Measurements from ENCODE around the gene RNASE1.

The RNASE1 gene

GRCh38 chr14:20792556-20792955 is 10.1 kb downstream of the RNASE1 start:
- Histone ChIP-seq H3K4me1 (ENCODE audit: control insufficient read depth, insufficient read depth, low read length) (no peaks in the 10 kb centered on the region), H3K27me3 (ENCODE audit: control insufficient read depth in 1 of 2, insufficient read depth in 2 of 2, low read length in 2 of 2) (no peaks in the 10 kb centered on the region), H3K9me3 (ENCODE audit: control insufficient read depth in 2 of 2, low read length in 2 of 2) (no peaks in the 10 kb centered on the region), H3K27ac (ENCODE audit: low read length) (no peak overlapping the region), H3K4me3 (ENCODE audit: low read length in 2 of 2) (no peak overlapping the region), H3K9ac (ENCODE audit: low read length in 2 of 2) (no peak overlapping the region), H3K36me3 (ENCODE audit: control insufficient read depth in 2 of 2, insufficient read depth in 2 of 2, low read length in 2 of 2) (no peaks in the 10 kb centered on the region)

GRCh38 chr14:20791597-20791996 is 11.0 kb downstream of the RNASE1 start:
- no peaks in the 10 kb centered on the region for H3K9me3 ChIP-seq (ENCODE audit: control insufficient read depth in 2 of 2, low read length in 2 of 2)
- no peak overlapping the region for H3K9ac ChIP-seq (ENCODE audit: low read length in 2 of 2)
- no peak overlapping the region for H3K27ac ChIP-seq (ENCODE audit: low read length)
- H3K36me3 ChIP-seq (ENCODE audit: control insufficient read depth in 2 of 2, insufficient read depth in 2 of 2, low read length in 2 of 2): no peaks in the 10 kb centered on the region
- H3K4me1 ChIP-seq (ENCODE audit: control insufficient read depth, insufficient read depth, low read length): no peaks in the 10 kb centered on the region
- H3K4me3 ChIP-seq (ENCODE audit: low read length in 2 of 2): no peak overlapping the region
- H3K27me3 ChIP-seq (ENCODE audit: control insufficient read depth in 1 of 2, insufficient read depth in 2 of 2, low read length in 2 of 2): no peaks in the 10 kb centered on the region

GRCh38 chr14:20791187-20791586 is 11.5 kb downstream of the RNASE1 start:
- no peaks in the 10 kb centered on the region for H3K4me1 ChIP-seq (ENCODE audit: control insufficient read depth, insufficient read depth, low read length)
- H3K36me3 ChIP-seq (ENCODE audit: control insufficient read depth in 2 of 2, insufficient read depth in 2 of 2, low read length in 2 of 2): no peaks in the 10 kb centered on the region
- H3K9ac ChIP-seq (ENCODE audit: low read length in 2 of 2): no peak overlapping the region
- H3K4me3 ChIP-seq (ENCODE audit: low read length in 2 of 2): no peak overlapping the region
- H3K9me3 ChIP-seq (ENCODE audit: control insufficient read depth in 2 of 2, low read length in 2 of 2): no peaks in the 10 kb centered on the region
- no peaks in the 10 kb centered on the region for H3K27me3 ChIP-seq (ENCODE audit: control insufficient read depth in 1 of 2, insufficient read depth in 2 of 2, low read length in 2 of 2)
- no peak overlapping the region for H3K27ac ChIP-seq (ENCODE audit: low read length)

- Histone ChIP-seq H3K9ac (ENCODE audit: low read length in 2 of 2) (no peak overlapping the region), H3K27ac (ENCODE audit: low read length) (no peak overlapping the region)
Measured at GRCh38 chr14:20790464-20791116, 12.1 kb downstream of the RNASE1 start.

GRCh38 chr14:20789230-20789813 is 13.3 kb downstream of the RNASE1 start:
- no peaks in the 10 kb centered on the region for H3K36me3 ChIP-seq (ENCODE audit: control insufficient read depth in 2 of 2, insufficient read depth in 2 of 2, low read length in 2 of 2)
- H3K27me3 ChIP-seq (ENCODE audit: control insufficient read depth in 1 of 2, insufficient read depth in 2 of 2, low read length in 2 of 2): no peaks in the 10 kb centered on the region
- H3K4me1 ChIP-seq (ENCODE audit: control insufficient read depth, insufficient read depth, low read length): no peaks in the 10 kb centered on the region
- H3K4me3 ChIP-seq (ENCODE audit: low read length in 2 of 2): no peak overlapping the region
- H3K9me3 ChIP-seq (ENCODE audit: control insufficient read depth in 2 of 2, low read length in 2 of 2): no peaks in the 10 kb centered on the region
- no peak overlapping the region for H3K9ac ChIP-seq (ENCODE audit: low read length in 2 of 2)
- no peak overlapping the region for H3K27ac ChIP-seq (ENCODE audit: low read length)

More at GRCh38 chr14:20790464-20791116, 12.1 kb downstream of the RNASE1 start:
- H3K9me3 ChIP-seq (ENCODE audit: control insufficient read depth in 2 of 2, low read length in 2 of 2): no peaks in the 10 kb centered on the region
- no peaks in the 10 kb centered on the region for H3K4me1 ChIP-seq (ENCODE audit: control insufficient read depth, insufficient read depth, low read length)
- no peaks in the 10 kb centered on the region for H3K36me3 ChIP-seq (ENCODE audit: control insufficient read depth in 2 of 2, insufficient read depth in 2 of 2, low read length in 2 of 2)
- no peaks in the 10 kb centered on the region for H3K27me3 ChIP-seq (ENCODE audit: control insufficient read depth in 1 of 2, insufficient read depth in 2 of 2, low read length in 2 of 2)
- H3K4me3 ChIP-seq (ENCODE audit: low read length in 2 of 2): no peak overlapping the region

GRCh38 chr14:20787025-20787424 is 15.6 kb downstream of the RNASE1 start:
- Histone ChIP-seq H3K4me1 (ENCODE audit: control insufficient read depth, insufficient read depth, low read length) (no peaks in the 10 kb centered on the region), H3K9ac (ENCODE audit: low read length in 2 of 2) (no peak overlapping the region), H3K36me3 (ENCODE audit: control insufficient read depth in 2 of 2, insufficient read depth in 2 of 2, low read length in 2 of 2) (no peaks in the 10 kb centered on the region), H3K4me3 (ENCODE audit: low read length in 2 of 2) (no peak overlapping the region), H3K9me3 (ENCODE audit: control insufficient read depth in 2 of 2, low read length in 2 of 2) (no peaks in the 10 kb centered on the region), H3K27ac (ENCODE audit: low read length) (no peak overlapping the region), H3K27me3 (ENCODE audit: control insufficient read depth in 1 of 2, insufficient read depth in 2 of 2, low read length in 2 of 2) (no peaks in the 10 kb centered on the region)

GRCh38 chr14:20782280-20782890 is 20.3 kb downstream of the RNASE1 start:
- no peaks in the 10 kb centered on the region for H3K27me3 ChIP-seq (ENCODE audit: control insufficient read depth in 1 of 2, insufficient read depth in 2 of 2, low read length in 2 of 2)
- no peak overlapping the region for H3K27ac ChIP-seq (ENCODE audit: low read length)
- no peaks in the 10 kb centered on the region for H3K9me3 ChIP-seq (ENCODE audit: control insufficient read depth in 2 of 2, low read length in 2 of 2)
- no peak overlapping the region for H3K4me3 ChIP-seq (ENCODE audit: low read length in 2 of 2)
- no peaks in the 10 kb centered on the region for H3K4me1 ChIP-seq (ENCODE audit: control insufficient read depth, insufficient read depth, low read length)
- no peak overlapping the region for H3K9ac ChIP-seq (ENCODE audit: low read length in 2 of 2)
- no peaks in the 10 kb centered on the region for H3K36me3 ChIP-seq (ENCODE audit: control insufficient read depth in 2 of 2, insufficient read depth in 2 of 2, low read length in 2 of 2)

GRCh38 chr14:20781803-20782202 is 20.8 kb downstream of the RNASE1 start:
- H3K9me3 ChIP-seq (ENCODE audit: control insufficient read depth in 2 of 2, low read length in 2 of 2): no peaks in the 10 kb centered on the region
- no peaks in the 10 kb centered on the region for H3K27me3 ChIP-seq (ENCODE audit: control insufficient read depth in 1 of 2, insufficient read depth in 2 of 2, low read length in 2 of 2)
- H3K27ac ChIP-seq (ENCODE audit: low read length): no peak overlapping the region
- H3K4me3 ChIP-seq (ENCODE audit: low read length in 2 of 2): peak overlapping the region in 1 of 2 donors; percentile 24
- no peaks in the 10 kb centered on the region for H3K36me3 ChIP-seq (ENCODE audit: control insufficient read depth in 2 of 2, insufficient read depth in 2 of 2, low read length in 2 of 2)
- H3K4me1 ChIP-seq (ENCODE audit: control insufficient read depth, insufficient read depth, low read length): no peaks in the 10 kb centered on the region
- no peak overlapping the region for H3K9ac ChIP-seq (ENCODE audit: low read length in 2 of 2)

GRCh38 chr14:20775901-20776300 is 26.7 kb downstream of the RNASE1 start:
- H3K9me3 ChIP-seq (ENCODE audit: control insufficient read depth in 2 of 2, low read length in 2 of 2): no peaks in the 10 kb centered on the region
- H3K36me3 ChIP-seq (ENCODE audit: control insufficient read depth in 2 of 2, insufficient read depth in 2 of 2, low read length in 2 of 2): no peaks in the 10 kb centered on the region
- H3K4me1 ChIP-seq (ENCODE audit: control insufficient read depth, insufficient read depth, low read length): no peaks in the 10 kb centered on the region
- H3K9ac ChIP-seq (ENCODE audit: low read length in 2 of 2): no peak overlapping the region
- H3K4me3 ChIP-seq (ENCODE audit: low read length in 2 of 2): no peak overlapping the region
- peaks cover 0 to 2% of the 10 kb centered on the region in 2 donors for H3K27me3 ChIP-seq (ENCODE audit: control insufficient read depth in 1 of 2, insufficient read depth in 2 of 2, low read length in 2 of 2)
- H3K27ac ChIP-seq (ENCODE audit: low read length): no peak overlapping the region

GRCh38 chr14:20775043-20775442 is 27.6 kb downstream of the RNASE1 start:
- H3K4me1 ChIP-seq (ENCODE audit: control insufficient read depth, insufficient read depth, low read length): no peaks in the 10 kb centered on the region
- no peaks in the 10 kb centered on the region for H3K36me3 ChIP-seq (ENCODE audit: control insufficient read depth in 2 of 2, insufficient read depth in 2 of 2, low read length in 2 of 2)
- no peak overlapping the region for H3K9ac ChIP-seq (ENCODE audit: low read length in 2 of 2)
- H3K27me3 ChIP-seq (ENCODE audit: control insufficient read depth in 1 of 2, insufficient read depth in 2 of 2, low read length in 2 of 2): peaks cover 0 to 2% of the 10 kb centered on the region in 2 donors
- no peak overlapping the region for H3K4me3 ChIP-seq (ENCODE audit: low read length in 2 of 2)
- H3K9me3 ChIP-seq (ENCODE audit: control insufficient read depth in 2 of 2, low read length in 2 of 2): no peaks in the 10 kb centered on the region
- no peak overlapping the region for H3K27ac ChIP-seq (ENCODE audit: low read length)

- H3K27ac ChIP-seq (ENCODE audit: low read length): no peak overlapping the region
- H3K9ac ChIP-seq (ENCODE audit: low read length in 2 of 2): no peak overlapping the region
- no peaks in the 10 kb centered on the region for H3K9me3 ChIP-seq (ENCODE audit: control insufficient read depth in 2 of 2, low read length in 2 of 2)
- no peaks in the 10 kb centered on the region for H3K4me1 ChIP-seq (ENCODE audit: control insufficient read depth, insufficient read depth, low read length)
- peaks cover 0 to 2% of the 10 kb centered on the region in 2 donors for H3K27me3 ChIP-seq (ENCODE audit: control insufficient read depth in 1 of 2, insufficient read depth in 2 of 2, low read length in 2 of 2)
- no peaks in the 10 kb centered on the region for H3K36me3 ChIP-seq (ENCODE audit: control insufficient read depth in 2 of 2, insufficient read depth in 2 of 2, low read length in 2 of 2)
- no peak overlapping the region for H3K4me3 ChIP-seq (ENCODE audit: low read length in 2 of 2)
Measured at GRCh38 chr14:20774258-20774824, 28.3 kb downstream of the RNASE1 start.
